BLaER1 treated with 17β-estradiol and CSF1 and Interleukin-3, amounts not matched to agents 10 nM and 100 nM (cell line): Measurements from ENCODE around the gene LGALS14.

ENCODE experiments used
- H3K27ac ChIP-seq, 11 experiments: shearing (Covaris generic); formaldehyde crosslinking; 2 replicates each; pipeline ENCODE4 v1.8.1; 2022
- H3K27me3 ChIP-seq, 11 experiments: shearing (Covaris generic); formaldehyde crosslinking; 2 replicates each; pipeline ENCODE4 v1.8.1; 2022
- H3K36me3 ChIP-seq, 11 experiments: shearing (Covaris generic); formaldehyde crosslinking; 2 replicates each; pipeline ENCODE4 v1.8.1; 2022
- H3K4me1 ChIP-seq, 10 experiments: shearing (Covaris generic); formaldehyde crosslinking; 2 replicates each; pipeline ENCODE4 v1.8.1; 2022
- H3K4me2 ChIP-seq, 11 experiments: shearing (Covaris generic); formaldehyde crosslinking; 2 replicates each; pipeline ENCODE4 v1.8.1; 2022
- H3K4me3 ChIP-seq, 10 experiments: shearing (Covaris generic); formaldehyde crosslinking; 2 replicates each; pipeline ENCODE4 v1.8.1; 2022
- H3K9ac ChIP-seq, 11 experiments: shearing (Covaris generic); formaldehyde crosslinking; 2 replicates each; pipeline ENCODE4 v1.8.1; 2022
- H3K9me3 ChIP-seq, 11 experiments: shearing (Covaris generic); formaldehyde crosslinking; replicated peaks in 1 of 11; 2 replicates each; pipeline ENCODE4 v1.8.1; 2022
- H4K20me1 ChIP-seq, 11 experiments: shearing (Covaris generic); formaldehyde crosslinking; 2 replicates each; pipeline ENCODE4 v1.8.1; 2022
- Cebpa-rat ChIP-seq, 11 experiments: shearing (Covaris generic); IDR thresholded peaks; 2 replicates each; pipeline ENCODE4 v1.8.1; 2022

The LGALS14 gene

GRCh38 chr19:39692166-39692565 is 12.1 kb upstream of the LGALS14 start:
- H3K9ac ChIP-seq: no peak overlapping the region
- peaks cover 0 to 17% (median 5%) of the 10 kb centered on the region in 11 experiments; a peak in 7 of 22 replicates for H3K9me3 ChIP-seq

GRCh38 chr19:39692822-39693221 is 11.5 kb upstream of the LGALS14 start:
- no peak overlapping the region for H3K4me2 ChIP-seq
- H3K4me1 ChIP-seq: peaks cover 0 to 7% (median 0%) of the 10 kb centered on the region in 10 experiments; a peak in 1 of 20 replicates
- H3K9ac ChIP-seq: no peak overlapping the region
- no peaks in the 10 kb centered on the region for H3K36me3 ChIP-seq
- TF ChIP-seq Cebpa-rat (IDR thresholded peaks at IDR 0.05): no peak
- no peaks in the 10 kb centered on the region for H3K27me3 ChIP-seq
- H4K20me1 ChIP-seq: no peaks in the 10 kb centered on the region
- H3K9me3 ChIP-seq: peaks cover 0 to 17% (median 5%) of the 10 kb centered on the region in 11 experiments; a peak in 7 of 22 replicates
- no peak overlapping the region for H3K4me3 ChIP-seq
- no peak overlapping the region for H3K27ac ChIP-seq

More at GRCh38 chr19:39692166-39692565, 12.1 kb upstream of the LGALS14 start:
- Histone ChIP-seq H3K27ac (no peak overlapping the region), H3K4me1 (peaks cover 0 to 7% (median 0%) of the 10 kb centered on the region in 10 experiments; a peak in 1 of 20 replicates), H3K4me2 (no peak overlapping the region), H3K27me3 (no peaks in the 10 kb centered on the region), H4K20me1 (no peaks in the 10 kb centered on the region), H3K36me3 (no peaks in the 10 kb centered on the region), H3K4me3 (no peak overlapping the region)
- no peak for TF ChIP-seq Cebpa-rat (IDR thresholded peaks at IDR 0.05)

- Histone ChIP-seq H3K27me3 (no peaks in the 10 kb centered on the region), H3K4me1 (peaks cover 0 to 17% (median 11%) of the 10 kb centered on the region in 10 experiments; a peak in 13 of 20 replicates), H3K36me3 (no peaks in the 10 kb centered on the region), H3K27ac (no peak overlapping the region), H3K9ac (no peak overlapping the region), H3K4me3 (no peak overlapping the region), H3K9me3 (no peaks in the 10 kb centered on the region), H3K4me2 (no peak overlapping the region), H4K20me1 (no peaks in the 10 kb centered on the region)
- no peak for TF ChIP-seq Cebpa-rat (IDR thresholded peaks at IDR 0.05)
These were observed 8.5 kb upstream of the LGALS14 start for GRCh38 chr19:39695759-39696158.

- Histone ChIP-seq H3K4me2 (no peak overlapping the region), H3K4me1 (peaks cover 0 to 17% (median 11%) of the 10 kb centered on the region in 10 experiments; a peak in 13 of 20 replicates), H3K27ac (no peak overlapping the region), H3K27me3 (no peaks in the 10 kb centered on the region), H3K9me3 (no peaks in the 10 kb centered on the region), H3K4me3 (no peak overlapping the region), H3K36me3 (no peaks in the 10 kb centered on the region), H3K9ac (no peak overlapping the region), H4K20me1 (no peaks in the 10 kb centered on the region)
- TF ChIP-seq Cebpa-rat (IDR thresholded peaks at IDR 0.05): no peak
These were observed 7.9 kb upstream of the LGALS14 start for GRCh38 chr19:39696387-39696786.

GRCh38 chr19:39698535-39698934 is 5.7 kb upstream of the LGALS14 start:
- TF ChIP-seq Cebpa-rat (IDR thresholded peaks at IDR 0.05): no peak
- Histone ChIP-seq H3K9me3 (no peaks in the 10 kb centered on the region), H3K9ac (no peak overlapping the region), H3K4me2 (peak overlapping the region in 5 of 11 experiments; percentile 23 to 58 (median 52); a peak in 7 of 22 replicates), H3K36me3 (no peaks in the 10 kb centered on the region), H4K20me1 (no peaks in the 10 kb centered on the region), H3K4me1 (peaks cover 0 to 17% (median 11%) of the 10 kb centered on the region in 10 experiments; a peak in 13 of 20 replicates), H3K4me3 (no peak overlapping the region), H3K27me3 (no peaks in the 10 kb centered on the region), H3K27ac (no peak overlapping the region)

GRCh38 chr19:39701291-39701690 is 3.0 kb upstream of the LGALS14 start:
- 0 out of 22 replicates have a peak, but pooled peaks cover 0 to 4% (median 0%) of the 10 kb centered on the region in 11 experiments for H3K9me3 ChIP-seq
- peaks cover 9 to 28% (median 21%) of the 10 kb centered on the region in 10 experiments for H3K4me1 ChIP-seq
- no peaks in the 10 kb centered on the region for H4K20me1 ChIP-seq
- no peaks in the 10 kb centered on the region for H3K27me3 ChIP-seq
- TF ChIP-seq Cebpa-rat (IDR thresholded peaks at IDR 0.05): no peak
- H3K4me3 ChIP-seq: no peak overlapping the region
- H3K9ac ChIP-seq: no peak overlapping the region
- no peaks in the 10 kb centered on the region for H3K36me3 ChIP-seq
- no peak overlapping the region for H3K27ac ChIP-seq
- H3K4me2 ChIP-seq: no peak overlapping the region

- Histone ChIP-seq H3K4me1 (peaks cover 8 to 16% (median 11%) of the 10 kb centered on the region in 10 experiments; a peak in 16 of 20 replicates), H3K9ac (no peak overlapping the region), H3K4me2 (peak overlapping the region; percentile 11 to 54 (median 30); a peak in 19 of 22 replicates), H3K27me3 (no peaks in the 10 kb centered on the region), H3K9me3 (0 out of 22 replicates have a peak, but pooled peaks cover 0 to 4% (median 0%) of the 10 kb centered on the region in 11 experiments), H3K27ac (peak overlapping the region in 4 of 11 experiments; percentile 3 to 49 (median 22); a peak in 4 of 22 replicates), H3K36me3 (no peaks in the 10 kb centered on the region), H4K20me1 (no peaks in the 10 kb centered on the region), H3K4me3 (no peak overlapping the region)
- peak in 1 of 11 experiments; percentile 13; a peak in 1 of 22 replicates for TF ChIP-seq Cebpa-rat (IDR thresholded peaks at IDR 0.05)
These were observed 1.4 kb downstream of the LGALS14 start for GRCh38 chr19:39705578-39706188.

- Histone ChIP-seq H4K20me1 (no peaks in the 10 kb centered on the region), H3K9ac (no peak overlapping the region), H3K4me1 (peaks cover 8 to 16% (median 11%) of the 10 kb centered on the region in 10 experiments; a peak in 16 of 20 replicates), H3K4me2 (no peak overlapping the region), H3K36me3 (no peaks in the 10 kb centered on the region), H3K27me3 (no peaks in the 10 kb centered on the region), H3K27ac (no peak overlapping the region), H3K4me3 (no peak overlapping the region), H3K9me3 (0 out of 22 replicates have a peak, but pooled peaks cover 0 to 4% (median 0%) of the 10 kb centered on the region in 11 experiments)
- TF ChIP-seq Cebpa-rat (IDR thresholded peaks at IDR 0.05): no peak
These were observed 4.3 kb downstream of the LGALS14 start for GRCh38 chr19:39708594-39708993.

GRCh38 chr19:39709026-39709872 is 5.0 kb downstream of the LGALS14 start:
- Histone ChIP-seq H3K36me3 (no peaks in the 10 kb centered on the region), H3K9ac (no peak overlapping the region), H3K27me3 (no peaks in the 10 kb centered on the region), H4K20me1 (no peaks in the 10 kb centered on the region), H3K27ac (no peak overlapping the region), H3K4me1 (peaks cover 8 to 16% (median 11%) of the 10 kb centered on the region in 10 experiments; a peak in 16 of 20 replicates), H3K4me3 (no peak overlapping the region), H3K9me3 (0 out of 22 replicates have a peak, but pooled peaks cover 0 to 4% (median 0%) of the 10 kb centered on the region in 11 experiments), H3K4me2 (no peak overlapping the region)
- TF ChIP-seq Cebpa-rat (IDR thresholded peaks at IDR 0.05): no peak
